Kidney tubule cell (primary cell): ENCODE results near the gene ACOT2.
A peak's percentile ranks its signal among the peaks of the same experiment; 100 is the strongest.

Source experiments
- DNase-seq: peaks from one replicate; pipeline ENCODE4 v3.0.0-alpha.2; 2018; ENCODE audit warnings: low spot score

The ACOT2 gene

GRCh38 chr14:73613419-73613963, 44.5 kb downstream of the ACOT2 start:
- peak; percentile 2 for DNase-seq

GRCh38 chr14:73616831-73617230, 47.8 kb downstream of the ACOT2 start:
- DNase-seq: no peak

- DNase-seq: no peak
Measured at GRCh38 chr14:73619524-73619923, 50.5 kb downstream of the ACOT2 start.

- no peak for DNase-seq
Measured at GRCh38 chr14:73620268-73620667, 51.3 kb downstream of the ACOT2 start.

- no peak for DNase-seq
Measured at GRCh38 chr14:73623504-73624054, 54.6 kb downstream of the ACOT2 start.
